ENCODE results near the gene PTH2R.
A peak's percentile ranks its signal among the peaks of the same experiment; 100 is the strongest.
"Not testable (repeated sequence)": the region's sequence is repeated elsewhere in the genome, so short reads cannot be mapped to it uniquely, and the experiment has no call there.

Gene PTH2R

GRCh38 chr2:208406474-208407451, at the start of gene PTH2R:
PTH2R (plus strand) TSS chr2:208406792; CDS start chr2:208407044, 252 bp downstream.
- DNase-seq = no peak

DNA sequence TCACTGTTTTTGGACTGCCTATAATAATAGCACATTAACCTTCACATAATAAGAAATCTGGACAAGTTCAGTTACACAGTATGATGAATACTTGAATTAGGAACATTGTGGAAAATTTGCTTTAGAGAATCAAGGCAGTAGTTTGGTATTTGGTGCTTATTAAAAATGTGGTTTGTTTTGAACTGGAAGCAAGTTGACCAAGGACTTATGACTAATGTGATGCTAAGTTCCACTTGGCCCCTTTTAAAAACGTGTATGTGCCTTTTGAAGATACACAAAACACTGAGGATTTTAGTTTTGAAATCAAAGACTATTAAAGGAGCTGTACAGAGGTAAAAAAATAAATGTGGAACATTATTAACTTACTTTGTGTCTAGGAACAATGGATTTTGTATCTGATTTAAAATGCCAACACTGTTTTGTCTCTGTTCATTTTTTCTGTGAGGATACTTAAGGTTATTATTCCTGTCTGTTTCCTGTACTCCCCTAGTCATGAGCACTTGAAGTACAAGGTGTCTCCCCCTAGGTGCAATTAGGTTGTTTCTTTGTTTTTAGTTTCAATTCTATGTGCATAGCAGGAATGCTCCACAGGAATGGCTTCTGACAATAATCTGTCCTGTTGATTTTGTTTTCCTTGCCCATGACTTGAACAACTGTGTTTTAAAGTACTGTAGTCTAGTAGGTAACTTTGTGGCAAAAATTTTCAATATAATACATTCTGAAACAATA, 49.6 kb upstream of the PTH2R start:
- no peak for DNase-seq

- peak; percentile 87 to 89 for DNase-seq
Observed at GRCh38 chr2:208358758-208359631, 47.6 kb upstream of the PTH2R start.

DNA sequence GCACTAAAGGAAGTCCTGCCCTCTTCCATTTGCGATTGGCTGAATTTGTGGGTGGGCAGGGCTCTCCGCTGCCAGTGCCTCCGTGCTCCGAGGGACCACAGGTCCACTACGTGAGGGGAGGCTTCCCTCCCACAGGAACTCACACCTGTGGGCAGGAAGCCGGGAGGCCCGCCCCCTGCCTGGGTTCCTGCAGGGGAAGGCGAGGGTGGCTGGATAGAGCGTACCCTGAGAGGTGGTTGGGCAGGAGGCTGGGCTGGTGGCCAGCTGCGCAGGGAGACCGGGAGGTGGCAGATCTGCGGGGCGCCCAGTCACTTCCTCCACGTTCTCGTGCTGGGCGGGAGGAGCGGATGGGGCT, 47.0 kb upstream of the PTH2R start:
- DNase-seq = peak in 1 of 2 experiments; percentile 91

- peak in 1 of 2 experiments; percentile 5 for DNase-seq
Observed at GRCh38 chr2:208360259-208361076, 46.1 kb upstream of the PTH2R start.

DNA sequence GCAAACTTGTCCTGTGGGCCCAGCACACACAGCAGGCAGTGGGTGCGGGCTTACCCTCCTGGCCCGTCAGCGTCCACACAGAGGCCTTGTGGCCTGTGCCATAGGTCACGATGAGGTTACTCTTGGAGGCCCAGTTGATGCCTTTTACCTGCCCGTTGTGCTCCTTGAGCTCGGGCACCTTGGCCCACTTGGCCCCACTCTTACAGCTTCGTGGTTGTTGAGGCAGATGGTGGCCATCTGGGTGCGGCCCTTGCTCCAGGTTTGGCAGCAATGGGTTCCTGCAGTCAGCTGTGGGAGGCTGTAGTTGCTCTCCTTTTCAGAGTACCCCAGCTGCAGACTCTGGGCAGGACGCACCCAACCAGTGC, 45.5 kb upstream of the PTH2R start:
- DNase-seq = no peak

DNA sequence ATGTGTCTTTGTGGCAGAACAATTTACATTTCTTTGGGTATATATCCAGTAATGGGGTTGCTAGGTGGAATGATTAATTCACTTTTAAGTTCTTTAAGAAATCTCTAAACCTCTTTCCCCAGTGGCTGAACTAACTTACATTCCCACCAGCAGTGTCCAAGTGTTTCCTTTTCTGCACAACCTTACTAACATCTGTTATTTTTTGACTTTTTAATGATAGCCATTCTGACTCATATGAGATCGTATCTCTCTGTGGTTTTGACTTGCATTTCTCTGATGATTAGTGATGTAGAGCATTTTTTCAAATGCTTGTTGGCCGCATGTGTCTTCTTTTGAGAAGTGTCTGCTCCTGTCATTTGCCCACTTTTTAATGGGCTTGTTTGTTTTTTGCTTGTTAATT, 43.1 kb upstream of the PTH2R start:
- peak in 1 of 2 experiments; percentile 5 for DNase-seq

DNA sequence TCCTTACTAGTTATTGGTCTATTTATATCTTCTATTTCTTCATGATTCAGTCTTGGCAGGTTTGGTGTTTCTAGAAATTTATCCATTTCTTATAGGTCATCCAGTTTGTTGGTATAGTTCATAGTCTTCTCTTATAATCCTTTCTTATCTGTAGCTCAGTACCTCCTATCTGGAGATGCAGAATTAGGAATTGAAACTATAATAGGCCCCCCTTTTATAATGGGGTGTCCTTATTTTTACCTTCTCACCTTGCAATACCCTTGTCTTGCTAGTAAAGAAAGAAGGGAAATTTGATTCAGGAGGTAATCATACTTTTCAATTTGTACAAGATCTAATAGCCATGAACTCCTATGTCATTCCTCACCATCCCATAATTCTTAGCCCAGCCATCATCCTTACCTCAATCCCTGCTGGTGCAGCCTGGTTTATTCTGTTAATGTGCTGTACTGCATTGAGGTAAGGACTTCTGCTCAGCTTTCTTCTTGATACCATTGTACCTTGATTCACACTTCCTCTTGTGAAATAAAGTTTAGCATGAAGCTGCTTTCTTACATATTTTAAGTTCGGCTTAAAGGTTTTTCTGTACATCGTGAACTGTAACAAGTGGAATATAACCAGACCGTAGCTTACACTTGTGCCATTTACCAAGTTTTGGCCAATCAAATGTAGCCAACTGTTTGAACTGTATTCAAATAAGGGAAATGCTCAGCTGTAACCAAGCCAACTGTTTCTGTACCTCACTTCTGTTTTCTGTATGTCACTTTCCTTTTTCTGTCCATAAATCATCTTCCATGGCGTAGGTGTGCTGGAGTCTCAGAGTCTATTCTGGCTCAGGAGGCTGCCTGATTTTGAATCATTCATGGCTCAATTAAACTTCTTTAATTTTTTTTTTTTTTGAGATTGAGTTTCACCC, 40.1 kb upstream of the PTH2R start:
- no peak for DNase-seq

GRCh38 chr2:208369091-208369490, 37.5 kb upstream of the PTH2R start:
- no peak for DNase-seq

GRCh38 chr2:208370881-208371633, 35.5 kb upstream of the PTH2R start:
- no peak for DNase-seq

DNA sequence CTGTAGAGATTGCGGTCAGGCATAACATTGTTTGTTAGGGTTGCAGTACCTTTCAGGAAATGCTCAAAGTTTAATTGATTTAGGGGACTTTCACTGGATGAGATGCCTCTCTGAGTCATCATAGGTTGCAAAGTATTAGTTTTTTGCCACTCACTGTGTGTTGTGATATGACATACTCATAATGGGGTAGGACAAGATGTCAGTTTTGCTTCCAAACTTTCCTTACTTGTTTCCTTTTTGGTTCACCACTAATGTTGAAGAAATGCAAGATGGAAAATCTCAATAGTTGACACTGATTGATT, 35.0 kb upstream of the PTH2R start:
- DNase-seq = no peak

- peak; percentile 34 to 44 for DNase-seq
Observed at GRCh38 chr2:208373460-208374089, 33.0 kb upstream of the PTH2R start.

DNA sequence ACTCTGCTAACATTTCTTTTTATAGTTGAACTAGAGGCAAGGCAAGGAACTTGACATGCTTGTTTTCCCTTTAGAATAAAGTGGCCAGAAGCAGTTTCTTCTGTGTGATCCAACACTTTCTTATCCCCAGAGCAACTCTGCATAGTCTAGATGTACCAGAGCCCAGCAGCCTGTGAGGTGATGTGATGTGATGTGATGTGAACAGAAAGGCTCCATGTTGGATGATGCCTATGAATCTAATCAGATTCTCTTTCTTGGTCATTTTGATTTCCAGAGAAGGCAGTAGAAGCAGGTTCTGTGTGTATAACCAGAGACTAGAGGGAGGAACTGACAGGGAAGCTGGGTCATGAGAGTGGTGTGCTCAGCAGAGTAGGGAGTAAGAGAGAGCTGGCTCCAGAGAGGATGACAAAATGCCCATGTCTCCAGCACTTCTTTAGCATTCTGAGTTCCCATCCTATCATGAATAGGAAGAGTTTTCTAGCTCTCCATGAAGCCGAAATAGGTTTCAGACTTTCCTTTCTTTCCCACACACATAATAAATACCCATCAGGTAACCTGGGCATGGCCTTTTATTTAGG, 31.0 kb upstream of the PTH2R start:
- no peak for DNase-seq

- not testable (repeated sequence) for DNase-seq
Observed at GRCh38 chr2:208377344-208377860, 29.2 kb upstream of the PTH2R start.

DNA sequence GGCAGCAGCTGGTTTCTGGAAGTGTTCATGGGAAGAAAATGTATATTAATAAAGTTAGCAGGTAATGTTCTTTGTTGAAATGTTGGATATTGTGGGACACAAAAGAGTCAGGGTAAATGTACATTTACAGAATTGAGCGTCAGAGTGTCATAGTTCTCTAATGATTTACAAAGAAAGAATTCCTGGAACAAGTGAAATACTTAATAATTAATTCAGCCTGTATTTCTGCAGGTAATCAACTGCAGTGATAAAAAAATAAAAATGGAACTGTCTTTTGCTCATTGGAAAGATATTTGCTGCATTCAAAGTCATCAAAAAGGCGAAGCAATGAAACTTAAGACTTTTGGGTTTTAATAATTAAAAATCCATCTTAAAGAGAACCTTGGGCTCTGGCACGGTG, 27.4 kb upstream of the PTH2R start:
- no peak for DNase-seq

GRCh38 chr2:208384637-208385036, 22.0 kb upstream of the PTH2R start:
- DNase-seq = no peak

DNA sequence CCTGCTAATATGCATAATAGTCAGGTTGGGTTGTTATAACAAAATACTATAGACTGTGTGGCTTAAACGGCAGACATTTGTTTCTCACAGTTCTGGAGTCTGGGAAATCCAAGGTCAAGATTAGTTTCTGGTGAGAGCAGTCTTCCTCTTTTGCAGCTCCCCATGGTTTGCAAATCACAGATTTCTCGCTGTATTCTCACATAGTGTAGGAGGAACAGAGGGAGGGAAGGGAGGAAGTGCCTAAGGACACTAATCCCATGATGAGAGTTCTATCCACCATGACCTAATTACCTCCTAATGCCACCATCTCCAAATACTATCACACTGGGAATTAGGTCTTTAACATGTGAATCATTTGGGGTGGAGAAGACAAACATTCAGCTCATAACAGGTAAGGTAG, 20.1 kb upstream of the PTH2R start:
- DNase-seq = no peak

DNA sequence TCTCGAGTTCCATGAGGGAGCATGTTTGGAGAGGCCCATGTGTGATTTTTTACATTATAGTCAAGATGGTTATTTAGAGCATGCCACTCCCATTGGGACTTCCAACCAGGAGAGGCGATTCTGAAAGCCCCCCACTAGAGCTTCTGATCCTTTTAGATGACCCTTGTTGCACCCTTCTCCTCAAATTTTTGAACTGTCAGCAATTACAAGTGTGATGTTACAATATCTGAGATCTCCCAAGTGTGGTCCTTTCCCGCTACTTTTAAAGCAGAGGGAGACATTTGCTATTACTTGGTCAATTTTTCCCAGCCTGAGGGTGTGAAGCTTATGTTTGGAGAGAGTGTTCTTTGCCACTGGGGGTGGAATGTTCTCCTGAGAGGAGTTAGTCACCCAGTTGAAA, 16.7 kb upstream of the PTH2R start:
- DNase-seq = no peak

GRCh38 chr2:208392300-208392699, 14.3 kb upstream of the PTH2R start:
- no peak for DNase-seq
